ENCODE data around the gene CABCOCO1. TPM values are rescaled to one million over a fixed set of nuclear protein-coding genes. Genes with fewer than 3 reads are reported as not detected.

CABCOCO1 gene
- total RNA-seq, 1 donor from 2014 or later: 0.35 TPM

- no peak for DNase-seq (ENCODE audit: low spot score)
These were observed 121.8 kb downstream of the CABCOCO1 start for GRCh38 chr10:61784354-61785133.

DNA sequence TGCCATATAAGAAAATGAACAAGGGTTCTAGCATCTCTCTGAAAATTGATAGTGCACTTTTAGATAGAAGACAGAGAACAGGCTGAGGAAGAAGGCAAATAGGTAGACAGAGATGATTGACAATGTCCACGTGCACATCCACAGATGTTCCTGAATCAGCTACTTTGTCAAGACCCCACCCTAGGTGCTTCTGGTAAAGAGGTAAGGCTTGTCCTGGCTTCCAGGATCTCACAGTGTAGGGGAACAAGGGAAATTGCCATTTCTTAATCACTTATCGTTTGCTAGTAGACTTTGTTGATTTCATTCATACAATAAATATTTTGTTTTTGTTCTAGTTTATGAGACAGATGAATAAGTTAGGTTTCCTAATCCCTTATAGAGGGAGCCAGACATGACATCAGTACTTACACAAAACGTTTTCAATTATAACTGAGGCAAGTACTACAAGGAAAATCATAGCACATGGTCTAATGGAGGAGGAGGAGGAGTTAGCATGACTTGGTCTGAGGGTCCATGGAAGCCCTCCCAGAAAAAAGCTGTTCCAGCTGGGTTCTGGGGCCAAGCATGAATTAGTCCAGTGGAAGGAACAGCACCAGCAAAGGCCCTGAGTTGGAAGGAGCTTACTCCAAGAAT, 122.9 kb downstream of the CABCOCO1 start:
- DNase-seq (ENCODE audit: low spot score): no peak

DNA sequence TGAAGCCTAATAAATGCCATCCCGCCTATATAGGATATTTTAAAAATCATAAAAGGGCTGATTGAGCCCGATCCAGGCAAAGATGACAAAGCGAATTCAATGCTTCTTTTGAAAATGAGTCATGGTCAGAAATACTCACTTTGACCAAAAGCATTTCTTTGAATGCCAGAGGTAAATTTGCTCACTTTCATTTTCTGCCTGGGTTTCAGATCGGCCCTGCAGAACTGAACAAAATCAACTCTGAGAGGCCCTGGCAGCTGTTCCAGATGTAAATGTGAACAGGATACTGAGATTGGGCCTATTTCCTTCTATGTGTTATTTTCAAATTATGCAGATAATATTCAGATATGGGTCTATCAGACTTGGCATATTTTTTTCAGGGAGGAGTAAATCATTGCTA, 124.0 kb downstream of the CABCOCO1 start:
- no peak for DNase-seq (ENCODE audit: low spot score)

DNA sequence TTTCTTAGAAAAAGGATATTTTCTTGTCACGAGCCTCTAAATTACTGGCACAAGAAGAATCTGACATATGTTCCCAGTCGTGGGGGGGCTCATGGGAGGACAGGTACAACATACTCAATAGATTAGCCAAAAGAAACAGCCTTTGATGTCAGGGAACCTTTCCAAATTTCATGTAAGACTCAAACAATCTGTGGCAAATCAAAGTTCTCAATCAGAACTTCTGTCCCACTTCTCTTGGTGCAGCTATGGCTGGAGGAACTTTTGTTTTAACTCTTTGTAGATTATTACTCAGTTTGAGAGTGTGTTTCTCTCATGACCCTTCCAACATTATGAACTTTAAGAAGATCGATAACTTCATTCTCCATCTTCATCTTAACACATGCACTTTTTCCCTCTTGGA, 124.4 kb downstream of the CABCOCO1 start:
- no peak for DNase-seq (ENCODE audit: low spot score)

GRCh38 chr10:61789031-61789430, 126.3 kb downstream of the CABCOCO1 start:
- no peak for DNase-seq (ENCODE audit: low spot score)

DNA sequence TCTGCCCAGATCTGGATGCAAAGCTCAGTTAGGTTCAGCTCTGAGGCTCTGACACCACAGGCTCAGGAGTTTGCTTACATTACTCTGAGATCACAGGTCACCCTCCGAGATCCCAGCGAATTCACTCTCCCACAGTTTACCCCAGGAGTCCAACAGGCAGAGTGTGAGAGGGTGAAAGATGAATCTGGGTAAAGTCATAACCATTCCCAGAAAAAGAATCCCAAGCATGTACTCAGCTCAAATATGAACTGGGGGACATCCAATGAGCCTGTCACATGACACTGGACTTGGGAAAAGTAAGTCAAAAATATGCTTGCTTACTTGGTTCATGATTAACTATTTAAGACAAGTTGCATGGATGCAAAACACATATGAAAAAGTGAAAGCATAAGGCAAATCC, 128.5 kb downstream of the CABCOCO1 start:
- DNase-seq (ENCODE audit: low spot score): no peak

DNA sequence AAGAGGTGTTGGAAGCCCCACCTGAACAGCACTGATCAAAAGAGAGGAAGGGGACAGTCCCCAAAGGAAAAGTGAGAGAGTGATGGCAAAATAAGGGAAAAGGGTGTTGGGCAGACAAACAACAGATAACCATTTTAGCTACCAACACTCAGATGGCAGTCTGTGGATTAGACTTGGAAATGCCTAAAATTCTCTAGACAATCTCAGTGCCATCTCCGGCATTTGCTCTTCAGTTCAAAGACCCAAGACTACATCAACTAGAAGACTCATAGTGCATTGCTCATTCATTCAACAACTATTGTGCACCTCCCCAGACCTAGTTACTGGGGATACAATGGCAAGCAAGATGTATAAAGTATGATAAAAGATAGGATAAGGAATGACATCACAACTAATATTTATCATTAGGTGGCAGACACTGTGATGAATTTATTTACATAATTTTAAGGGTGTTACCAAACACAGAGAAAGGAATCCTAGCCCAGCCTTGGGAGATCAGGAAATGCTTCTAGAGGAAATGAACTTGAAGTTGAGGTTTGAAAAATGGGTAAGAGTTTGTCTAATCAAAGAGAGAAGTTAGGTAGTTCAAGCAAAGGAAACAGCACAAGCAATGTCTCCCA, 129.5 kb downstream of the CABCOCO1 start:
- DNase-seq (ENCODE audit: low spot score): no peak

DNA sequence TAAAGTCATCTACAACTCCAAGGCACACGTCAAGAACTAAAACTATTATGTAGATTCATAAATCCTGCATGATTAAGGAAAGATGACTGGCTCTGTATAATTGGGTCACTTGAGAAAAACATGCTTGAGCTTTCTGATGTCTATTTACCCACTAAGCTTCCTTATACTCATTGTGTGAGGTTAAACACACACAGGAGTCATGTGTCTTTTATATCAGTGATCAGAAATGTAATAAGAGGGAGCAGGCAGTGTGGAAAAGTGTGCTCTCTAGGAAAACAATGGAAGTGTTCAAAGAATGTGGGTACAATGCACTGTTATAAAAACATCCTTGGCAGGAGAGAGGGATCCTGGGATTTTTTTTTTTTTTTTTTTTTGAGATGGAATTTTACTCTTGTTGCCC, 130.2 kb downstream of the CABCOCO1 start:
- DNase-seq (ENCODE audit: low spot score): no peak

- DNase-seq (ENCODE audit: low spot score): no peak
These were observed 131.3 kb downstream of the CABCOCO1 start for GRCh38 chr10:61793760-61794703.

DNA sequence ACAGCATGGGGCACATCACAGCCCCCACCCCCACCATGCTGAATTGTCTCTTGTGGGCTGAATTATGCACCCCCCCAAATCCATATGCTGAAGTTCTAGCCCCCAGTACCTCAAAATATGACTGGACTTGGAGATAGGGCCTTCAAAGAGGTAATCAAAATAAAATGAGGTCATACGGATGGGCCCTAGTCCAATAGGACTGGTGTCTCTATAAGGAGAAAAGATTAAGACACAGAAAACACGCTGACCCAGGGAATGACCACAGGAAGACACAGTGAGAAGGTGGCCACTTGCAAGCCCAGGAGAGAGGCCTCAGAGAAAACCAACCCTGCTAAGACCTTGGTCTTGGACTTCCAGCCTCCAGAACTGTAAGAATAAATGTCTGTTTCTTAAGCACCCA, 132.4 kb downstream of the CABCOCO1 start:
- DNase-seq (ENCODE audit: low spot score): no peak

- no peak for DNase-seq (ENCODE audit: low spot score)
These were observed 132.8 kb downstream of the CABCOCO1 start for GRCh38 chr10:61795551-61795950.

GRCh38 chr10:61796785-61797184, 134.1 kb downstream of the CABCOCO1 start:
- DNase-seq (ENCODE audit: low spot score): no peak

DNA sequence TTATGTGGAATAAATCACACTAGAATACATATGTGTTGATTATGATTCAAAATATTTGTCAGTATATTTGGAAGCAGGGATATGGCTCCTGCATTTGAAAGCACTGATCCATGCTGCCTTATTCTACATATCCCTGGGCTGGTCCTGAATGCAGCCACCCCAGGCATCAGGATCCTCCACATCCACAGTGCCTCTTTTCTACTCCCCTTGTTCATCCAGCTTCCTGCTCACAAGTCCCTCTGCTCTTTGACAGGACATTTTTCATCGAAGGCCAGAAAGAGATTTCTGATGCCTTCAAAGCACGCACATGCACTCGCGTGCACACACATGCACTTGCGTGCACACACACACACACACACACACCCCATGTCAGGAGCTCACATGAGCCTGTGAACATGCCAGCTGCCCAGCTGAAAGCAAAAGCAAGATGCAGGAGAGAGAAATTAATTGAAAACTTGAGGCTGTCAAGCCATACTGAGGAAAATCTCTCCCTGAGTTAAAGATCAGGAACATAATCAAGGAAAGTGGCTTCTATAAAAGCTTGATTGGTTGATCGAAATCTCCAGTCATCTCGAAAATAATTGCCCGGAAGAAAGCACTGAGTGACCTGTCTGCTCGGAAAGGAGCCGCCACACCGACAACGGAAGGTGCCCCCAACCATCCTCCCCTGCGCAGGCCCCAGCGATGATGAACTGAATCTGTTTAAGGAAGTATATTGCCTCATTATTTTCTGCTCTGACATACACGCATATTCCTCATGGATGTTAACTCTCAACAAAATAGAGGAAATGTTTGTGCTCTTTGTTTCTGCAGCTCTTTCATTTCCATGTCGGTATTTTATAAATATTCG, 134.8 kb downstream of the CABCOCO1 start:
- no peak for DNase-seq (ENCODE audit: low spot score)

GRCh38 chr10:61798713-61799112, 136.0 kb downstream of the CABCOCO1 start:
- DNase-seq (ENCODE audit: low spot score): no peak

GRCh38 chr10:61801484-61801883, 138.8 kb downstream of the CABCOCO1 start:
- no peak for DNase-seq (ENCODE audit: low spot score)

DNA sequence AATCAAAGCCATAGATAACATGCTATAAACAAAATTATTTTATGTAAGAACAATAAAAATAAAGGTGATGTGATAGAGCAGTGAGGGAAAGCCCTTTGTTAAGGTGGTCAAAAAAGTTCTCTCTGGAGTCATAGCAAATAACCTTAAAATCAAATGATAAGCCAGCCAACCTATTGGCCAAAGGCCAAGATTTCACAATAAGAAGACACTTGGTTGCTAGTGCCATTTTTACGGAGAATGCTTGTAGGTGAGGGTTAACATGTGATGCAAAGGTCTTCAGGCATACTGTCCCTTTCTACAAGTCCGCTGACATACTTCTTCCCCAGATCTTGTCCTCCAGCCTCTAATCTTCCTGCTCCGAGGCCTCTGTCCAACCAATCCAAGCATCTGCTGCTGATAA, 140.5 kb downstream of the CABCOCO1 start:
- DNase-seq (ENCODE audit: low spot score): no peak

DNA sequence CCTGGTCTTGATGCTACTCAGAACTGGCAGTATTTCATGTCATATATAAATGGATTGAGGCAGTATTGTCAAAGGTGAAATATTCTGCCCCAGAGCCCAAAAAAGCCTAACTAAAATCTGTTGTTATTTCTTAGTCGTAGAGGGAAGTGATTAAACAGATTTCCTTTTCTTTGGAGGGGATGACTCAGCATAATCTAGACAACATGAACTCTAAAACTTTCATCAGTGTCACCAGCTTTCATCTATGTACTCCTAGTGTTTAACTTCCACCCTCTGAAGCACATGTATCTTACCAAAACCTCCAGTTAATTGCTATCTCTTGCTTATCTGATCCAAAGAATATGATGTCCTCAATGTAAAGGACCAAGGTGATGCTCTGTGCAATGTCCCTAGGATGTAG, 141.7 kb downstream of the CABCOCO1 start:
- no peak for DNase-seq (ENCODE audit: low spot score)

DNA sequence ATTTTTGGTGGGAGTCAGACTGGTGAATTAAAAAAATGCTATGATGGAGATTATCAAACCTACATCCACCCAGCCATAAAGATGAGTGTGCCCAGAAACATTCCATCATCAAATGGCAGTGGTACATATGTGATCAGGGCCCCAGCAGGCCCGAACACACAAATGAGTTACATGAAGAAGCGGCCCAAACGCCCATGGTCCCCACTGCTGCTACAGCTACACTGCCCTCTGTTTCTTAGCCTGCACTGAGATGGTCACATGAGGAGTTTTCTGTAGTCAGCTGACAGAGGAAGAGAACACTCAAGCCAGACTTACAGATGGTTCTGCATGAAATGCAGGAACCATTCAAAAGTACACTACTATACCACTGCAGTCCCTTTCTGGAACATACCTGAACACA, 142.4 kb downstream of the CABCOCO1 start:
- no peak for DNase-seq (ENCODE audit: low spot score)

DNA sequence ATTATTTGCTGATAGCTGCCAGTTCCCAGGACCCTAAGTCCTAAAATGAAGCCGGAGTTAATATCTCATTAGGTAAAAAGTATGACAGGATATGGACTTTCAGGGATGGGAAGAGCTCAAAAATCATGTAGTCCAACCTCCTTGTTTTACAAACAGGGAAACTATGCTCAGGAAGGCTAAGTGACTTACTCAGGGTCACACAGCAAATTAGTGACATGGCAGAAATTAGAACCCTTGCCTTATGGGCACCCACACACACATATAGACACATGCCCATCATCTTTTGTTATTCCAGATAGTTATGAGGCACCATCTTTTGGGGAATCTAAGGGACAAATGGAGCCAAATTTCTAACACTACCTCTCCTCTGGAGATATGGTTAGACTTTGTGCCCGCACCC, 147.5 kb downstream of the CABCOCO1 start:
- DNase-seq (ENCODE audit: low spot score): no peak

- no peak for DNase-seq (ENCODE audit: low spot score)
These were observed 149.5 kb downstream of the CABCOCO1 start for GRCh38 chr10:61812052-61812721.
